ENCODE data around the gene GPHA2.

The GPHA2 gene

DNA sequence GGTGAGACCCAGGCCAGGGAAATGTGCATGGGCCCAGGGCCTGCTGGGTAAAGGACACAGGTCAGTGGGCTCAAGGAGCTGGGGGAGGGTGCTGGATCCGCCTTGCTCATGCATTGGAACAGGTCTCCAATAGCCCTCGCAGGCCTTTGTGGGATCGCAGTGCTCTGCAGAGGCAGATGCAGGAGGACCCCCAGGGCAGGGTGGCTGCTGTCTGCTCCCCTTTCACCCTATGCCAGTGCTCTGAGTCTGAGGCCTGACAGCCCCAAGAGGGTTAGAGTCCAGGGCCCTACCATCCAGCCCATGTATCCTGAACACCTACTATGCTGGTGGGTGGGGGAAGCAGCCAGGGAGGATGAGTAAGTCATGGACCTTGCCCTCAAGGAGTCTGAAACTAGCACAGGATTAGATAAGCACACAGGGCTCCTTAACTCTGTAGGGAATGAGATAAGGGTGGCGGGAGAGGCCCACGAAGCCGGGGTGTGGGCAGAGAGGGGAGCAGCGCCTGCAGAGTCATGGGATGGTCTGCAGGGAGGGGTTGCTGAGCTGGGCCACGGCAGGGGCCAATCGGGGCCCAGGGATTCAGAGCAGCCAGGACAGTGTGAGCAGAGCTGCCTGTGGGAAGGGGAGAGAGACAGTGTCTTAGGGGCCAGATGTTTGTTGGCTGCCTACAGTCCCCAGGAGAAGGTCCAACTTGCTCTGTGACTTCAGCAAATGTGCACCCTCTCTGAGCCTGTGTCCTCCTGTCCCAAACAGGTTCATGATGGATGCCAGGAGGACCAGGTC is 46.8 kb downstream of the GPHA2 start:
- no peak for FAIRE-seq

DNA sequence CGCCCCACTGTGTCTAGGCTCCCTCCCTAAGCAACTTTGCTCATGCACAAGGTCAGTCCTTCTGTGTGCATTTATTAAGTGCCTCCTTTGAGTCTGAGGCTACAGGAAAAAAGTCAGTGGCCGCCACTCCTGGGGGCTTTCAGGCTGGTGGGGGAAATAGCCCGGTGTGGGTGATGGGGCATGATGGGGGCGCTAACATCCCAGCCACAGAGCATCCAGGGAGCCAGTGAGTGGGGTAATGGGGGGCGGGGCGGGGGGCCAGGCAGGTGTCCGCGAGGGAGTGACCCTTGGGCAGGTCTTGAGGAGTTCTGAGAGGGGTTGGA is 47.3 kb downstream of the GPHA2 start:
- FAIRE-seq = no peak

DNA sequence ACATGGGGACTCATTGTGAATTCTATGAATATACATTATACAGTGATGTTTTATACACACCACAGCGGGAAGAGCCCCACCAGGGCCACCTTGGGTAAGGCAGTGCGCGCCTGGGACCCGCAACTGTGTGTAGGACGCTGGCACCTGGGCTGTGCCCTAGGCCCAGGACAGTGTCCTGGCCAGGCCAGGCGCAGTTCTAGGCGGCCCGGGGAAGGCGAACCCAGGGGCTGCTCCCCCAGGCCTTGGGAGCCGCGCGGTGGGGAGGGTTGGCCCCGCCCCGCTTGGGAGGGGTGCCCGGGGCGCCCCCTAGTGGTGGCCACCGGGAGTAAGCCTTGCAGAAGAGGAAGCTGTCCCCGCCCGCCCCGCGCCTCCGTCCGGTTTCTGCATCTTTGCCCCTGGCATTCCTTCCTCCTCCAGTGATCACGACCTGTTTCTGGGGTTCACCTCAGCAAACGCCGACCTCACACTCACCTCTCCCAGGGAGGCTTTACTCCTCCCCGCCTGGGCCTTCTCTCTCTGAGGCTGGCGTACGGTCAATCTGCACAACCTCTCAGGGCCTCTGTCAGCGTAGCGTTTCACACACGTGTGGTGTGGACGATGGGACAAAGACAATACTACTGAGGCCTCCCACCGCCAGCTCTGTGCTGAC is 47.8 kb downstream of the GPHA2 start:
- FAIRE-seq = no peak

DNA sequence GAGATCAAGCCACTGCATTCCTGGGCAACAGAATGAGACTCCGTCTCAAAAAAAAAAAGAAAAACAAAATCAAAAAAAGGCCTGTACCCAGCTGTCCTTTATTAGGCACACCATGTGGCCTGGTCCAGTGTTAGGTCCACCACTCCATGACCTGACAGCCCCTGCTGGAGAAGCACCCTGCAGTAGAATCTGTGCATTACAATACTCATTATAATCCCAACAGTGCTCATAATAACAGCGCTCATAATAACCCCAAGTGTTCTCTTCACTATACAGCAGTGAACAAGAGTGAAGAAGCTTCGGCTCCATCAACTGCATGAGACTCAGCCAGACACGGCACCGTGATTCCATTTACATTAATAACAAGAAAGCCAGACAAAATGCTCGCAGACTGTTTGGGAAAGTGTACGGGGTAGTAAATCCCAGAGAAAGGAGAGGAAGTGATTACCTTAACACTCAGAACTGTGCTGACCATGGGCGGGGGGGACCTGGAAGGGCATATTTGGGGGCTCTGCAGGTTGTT is 48.4 kb downstream of the GPHA2 start:
- no peak for FAIRE-seq

DNA sequence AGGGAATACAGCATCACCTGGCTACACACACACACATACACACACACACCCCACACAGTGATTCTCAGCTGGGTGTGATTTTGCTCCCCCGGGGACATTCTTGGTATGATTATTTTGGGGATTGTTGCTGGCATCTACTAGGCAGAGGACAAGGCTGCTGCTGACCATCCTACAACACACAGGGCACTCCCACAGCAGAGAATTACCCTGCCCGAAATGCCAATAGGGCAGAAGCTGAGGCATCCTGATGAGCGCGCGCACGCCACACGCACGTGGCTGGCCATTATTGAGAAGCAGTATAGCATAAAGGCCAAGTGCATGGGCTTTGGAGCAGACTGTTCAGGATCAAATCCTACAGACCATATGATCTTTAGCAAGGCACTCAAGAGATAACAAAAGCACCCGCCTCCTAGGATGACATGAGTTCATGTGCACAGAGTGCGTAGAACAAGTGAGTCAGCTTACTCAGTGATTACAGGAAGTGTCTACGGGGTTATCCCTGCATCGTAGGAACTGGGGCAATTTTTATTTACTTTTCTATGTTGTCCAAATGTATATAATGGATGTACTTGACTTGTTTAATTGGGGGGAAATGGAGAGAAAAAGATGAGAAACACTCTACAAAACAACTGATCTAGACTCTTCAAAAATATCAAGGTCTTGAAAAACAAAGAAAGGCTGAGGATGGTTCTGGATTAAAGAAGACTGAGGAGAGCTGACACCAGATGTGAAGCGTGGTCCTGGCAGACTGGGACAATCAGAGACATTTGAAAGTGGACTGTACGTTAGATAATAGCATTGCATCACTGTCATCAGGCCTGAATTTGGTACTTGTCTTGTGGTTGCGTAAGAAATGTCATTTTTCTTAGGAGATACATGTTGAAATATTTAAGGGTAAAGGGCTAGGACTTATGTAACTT is 50.1 kb downstream of the GPHA2 start:
- FAIRE-seq = no peak
